M059J (cell line): ENCODE measurements around the gene ESRRA. TPM values are rescaled to one million over a fixed set of nuclear protein-coding genes. Genes with fewer than 3 reads are reported as not detected.
A peak's percentile ranks its signal among the peaks of the same experiment; 100 is the strongest.

Source experiments
- DNase-seq: peaks from one replicate; pipeline ENCODE4 v3.0.0-alpha.2; 2012; ENCODE audit warnings: low read depth
- total RNA-seq: library from RNA; depleted of rRNA; stranded (reverse); fragments of >200 nt; shearing (Covaris generic); gene quantifications from 2 replicates; pipeline ENCODE4 v1.2.3, GENCODE V29; 2014

Gene ESRRA
- total RNA-seq, 1 experiment from 2014 or later = 35.2 TPM

DNA sequence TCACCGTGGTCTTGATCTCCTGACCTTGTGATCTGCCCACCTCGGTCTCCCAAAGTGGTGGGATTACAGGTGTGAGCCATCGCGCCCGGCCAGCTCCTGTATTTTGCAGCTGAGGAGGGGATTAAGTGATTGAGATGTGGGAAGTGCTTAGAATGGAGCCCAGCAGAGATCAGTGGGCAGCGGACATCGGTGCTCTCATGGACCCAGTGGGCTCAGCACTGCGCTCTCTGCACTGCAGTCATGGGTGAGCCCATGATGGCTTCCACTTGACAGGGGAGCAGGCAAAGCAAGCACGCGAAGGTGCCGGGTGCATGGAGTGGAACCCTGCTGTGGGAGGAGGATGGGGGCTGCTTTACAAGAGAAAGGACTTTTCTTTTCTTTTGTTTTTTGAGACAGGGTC, 25.6 kb downstream of the ESRRA start:
- DNase-seq = no peak

DNA sequence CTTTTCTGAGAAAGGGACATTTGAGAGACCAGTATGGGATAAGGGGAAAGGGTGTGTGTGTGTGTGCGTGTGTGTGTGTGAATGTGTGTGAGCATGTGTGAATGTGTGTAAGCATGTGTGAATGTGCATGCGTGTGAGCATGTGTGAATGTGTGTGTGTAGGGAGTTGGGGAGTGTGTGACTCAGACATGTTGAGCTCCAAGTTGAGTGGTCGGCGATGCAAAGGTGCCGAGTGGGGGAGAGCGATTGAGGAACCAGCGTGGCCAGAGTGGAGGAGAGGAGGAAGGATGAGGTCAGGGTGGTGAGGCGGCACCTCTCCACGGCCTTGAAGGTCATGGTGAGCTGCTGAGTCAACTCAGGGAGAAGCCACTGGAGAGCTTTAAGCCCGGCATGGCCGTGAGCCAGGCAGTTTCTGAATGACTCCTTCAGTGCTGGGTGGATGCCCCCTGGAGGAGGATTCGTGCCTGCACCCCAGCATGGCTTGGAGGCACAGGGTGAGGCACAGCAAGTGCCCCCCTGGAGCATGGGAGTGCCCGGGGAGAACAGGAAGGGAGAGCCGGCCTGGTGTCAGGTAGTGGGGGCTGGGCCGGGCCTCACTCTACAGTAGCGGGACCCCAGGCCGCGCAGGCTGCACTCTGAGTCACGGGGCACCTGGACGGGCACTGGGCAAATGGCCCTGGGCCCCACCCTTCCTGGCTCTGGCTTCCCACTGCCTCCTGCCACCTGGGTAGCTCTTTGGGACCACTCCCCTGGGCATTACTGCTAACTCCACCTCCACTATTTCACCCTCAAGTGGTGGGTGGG, 26.4 kb downstream of the ESRRA start:
- peak; percentile 96 for DNase-seq

DNA sequence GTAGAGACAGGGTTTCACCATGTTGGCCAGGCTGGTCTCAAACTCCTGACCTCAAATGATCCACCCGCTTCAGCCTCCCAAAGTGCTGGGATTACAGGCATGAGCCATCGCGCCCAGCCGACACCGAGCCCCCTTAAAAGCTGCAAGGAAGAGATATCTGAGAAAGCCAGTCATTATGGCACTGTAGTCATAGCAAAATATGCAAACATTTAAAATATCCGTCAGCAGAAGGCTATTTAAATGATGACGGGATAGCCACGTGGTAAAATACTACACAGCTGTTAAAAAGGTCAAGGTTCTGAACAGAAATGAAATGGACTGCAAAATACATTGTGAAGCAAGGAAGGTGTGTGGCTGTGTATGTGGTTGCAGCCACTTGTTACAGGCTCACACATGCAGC, 28.2 kb downstream of the ESRRA start:
- no peak for DNase-seq

DNA sequence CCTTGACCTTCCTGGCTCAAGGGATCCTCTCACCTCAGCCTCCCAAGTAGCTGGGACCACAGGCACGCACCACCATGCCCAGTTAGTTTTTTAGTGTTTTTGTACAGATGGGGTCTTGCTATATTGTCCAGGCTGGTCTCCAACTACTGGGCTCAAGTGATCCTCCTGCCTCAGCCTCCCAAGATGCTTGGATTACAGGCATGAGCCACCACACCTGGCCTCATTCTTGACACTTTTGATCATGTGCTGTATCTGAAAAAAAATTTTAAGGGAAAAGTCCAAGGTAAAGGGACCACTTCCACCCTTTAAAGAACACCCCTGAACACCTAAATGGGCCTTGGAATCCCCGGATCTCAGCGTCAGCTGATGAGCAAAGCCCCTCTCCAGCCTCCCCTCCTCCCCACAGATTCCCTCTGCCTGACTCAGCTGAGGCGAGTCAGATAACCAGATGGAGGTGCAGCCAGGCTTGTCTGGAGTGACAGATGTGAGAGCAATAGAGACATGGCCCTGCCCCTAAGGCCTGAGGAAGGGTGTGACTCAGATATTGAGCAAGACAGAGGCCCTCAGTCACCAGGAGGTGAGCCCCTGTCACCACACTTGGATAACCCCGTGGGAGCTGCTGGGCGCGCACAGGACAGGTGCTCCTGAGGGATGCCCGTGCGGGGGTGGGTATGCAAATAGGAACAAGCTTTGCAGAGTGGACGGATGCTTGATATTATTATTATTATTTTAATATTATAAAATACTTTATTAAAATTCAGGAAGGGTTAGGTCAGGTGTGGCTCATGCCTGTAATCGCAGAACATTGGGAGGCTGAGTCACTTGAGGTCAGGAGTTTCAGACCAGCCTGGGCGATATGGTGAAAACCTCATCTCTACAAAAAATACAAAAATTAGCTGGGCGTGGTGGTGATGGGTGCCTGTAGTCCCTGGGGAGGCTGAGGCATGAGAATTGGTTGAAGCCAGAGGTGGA, 29.7 kb downstream of the ESRRA start:
- DNase-seq = peak; percentile 99

DNA sequence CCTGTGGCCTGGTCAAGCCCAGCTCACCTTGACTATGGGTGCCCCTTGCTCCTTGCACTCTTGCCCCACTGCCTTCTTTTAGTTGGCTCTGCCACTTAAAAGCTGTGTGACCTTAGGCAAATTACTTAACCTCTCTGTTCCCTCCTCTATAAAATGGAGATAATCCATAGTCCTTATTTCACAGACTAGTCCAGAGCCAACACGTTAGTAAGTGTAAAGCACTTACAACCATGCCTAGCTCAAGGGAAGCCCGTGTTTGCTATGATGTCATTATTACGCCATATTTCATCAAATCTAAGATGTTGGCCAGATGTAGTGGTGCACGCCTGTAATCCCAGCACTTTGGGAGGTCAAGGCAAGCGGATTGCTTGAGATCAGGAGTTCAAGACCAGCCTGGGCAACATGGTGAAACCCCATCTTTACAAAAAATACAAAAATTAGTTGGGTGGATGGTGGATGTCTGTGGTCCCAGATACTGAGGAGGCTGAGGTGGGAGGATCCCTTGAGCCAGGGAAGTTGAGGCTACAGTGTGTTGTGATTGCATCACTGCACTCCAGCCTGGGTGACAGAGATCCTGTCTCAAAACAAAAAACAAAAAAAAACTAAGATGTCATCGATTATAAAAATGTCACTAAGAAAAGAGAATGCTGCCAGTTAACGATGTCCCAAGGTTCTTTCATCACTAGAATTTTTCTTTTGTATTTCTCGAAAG, 32.4 kb downstream of the ESRRA start:
- DNase-seq = no peak

DNA sequence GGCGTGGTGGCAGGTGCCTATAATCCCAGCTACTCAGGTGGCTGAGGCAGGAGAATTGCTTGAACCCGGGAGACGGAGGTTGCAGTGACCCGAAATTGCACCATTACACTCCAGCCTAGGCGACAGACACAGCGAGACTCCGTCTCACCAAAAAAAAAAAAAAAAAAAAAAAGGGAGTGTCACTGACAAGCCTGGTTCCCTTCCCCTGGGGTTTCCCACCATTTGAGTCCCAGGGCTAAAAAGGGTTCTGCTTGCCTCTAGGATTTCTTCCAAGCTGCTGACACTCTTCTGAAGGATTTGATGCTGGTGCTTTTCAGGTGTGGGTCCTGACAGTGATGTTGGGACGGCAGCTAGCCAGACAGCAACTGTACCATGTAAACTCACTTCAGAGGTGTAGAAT, 33.4 kb downstream of the ESRRA start:
- no peak for DNase-seq

DNA sequence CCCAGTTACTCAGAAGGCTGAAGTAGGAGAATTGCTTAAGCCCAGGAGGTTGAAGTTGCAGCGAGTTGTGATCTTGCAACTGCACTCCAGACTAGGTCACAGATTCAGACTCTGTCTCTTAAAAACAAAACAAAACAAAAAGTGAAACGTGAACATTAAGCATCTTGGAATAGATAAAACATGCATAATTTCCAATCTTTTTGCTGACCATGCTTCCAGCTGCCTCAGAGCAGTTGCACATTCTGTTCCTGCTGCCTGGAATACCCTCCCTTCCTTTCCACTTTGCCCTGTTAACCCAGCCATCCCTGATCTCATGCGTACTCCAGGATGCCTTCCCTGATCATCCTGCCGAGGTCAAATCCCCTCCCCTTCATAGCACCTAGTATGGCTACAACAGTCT, 34.0 kb downstream of the ESRRA start:
- DNase-seq = no peak

DNA sequence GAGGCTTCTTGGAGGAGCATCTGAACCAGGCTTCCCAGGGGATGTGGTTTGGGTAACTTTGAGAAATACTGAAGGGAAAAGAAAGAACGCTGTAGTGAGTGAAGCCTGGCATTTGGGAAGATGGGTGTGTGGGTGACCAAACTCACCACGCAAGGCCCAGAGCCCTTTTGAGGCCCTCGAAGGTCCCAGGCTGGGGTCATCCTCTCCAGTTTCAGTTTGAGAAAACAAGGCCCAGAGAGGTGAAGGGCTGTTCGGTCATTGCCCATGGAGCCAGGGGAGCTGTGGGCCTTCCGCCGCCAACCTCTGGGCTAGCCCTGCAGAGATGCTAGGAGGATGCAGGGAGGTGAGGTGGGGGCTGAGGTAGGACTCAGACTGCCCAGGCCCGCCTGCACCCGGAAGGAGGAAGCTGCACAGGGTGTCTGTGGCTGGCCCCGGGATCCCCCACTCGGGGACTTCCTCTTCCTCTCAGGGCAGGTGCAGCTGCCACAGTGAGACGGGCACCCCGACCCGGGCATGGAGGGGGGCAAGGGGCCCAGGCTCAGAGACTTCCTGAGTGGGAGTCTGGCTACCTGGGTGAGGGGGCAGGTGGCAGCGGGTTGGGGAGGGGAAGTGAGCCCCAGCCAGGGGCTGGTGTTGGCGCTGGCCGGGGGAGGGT, 34.6 kb downstream of the ESRRA start, which contains the start of gene CCDC88B:
Gene CCDC88B (plus strand): TSS at position 451 of the 655 bp plus-strand sequence. CDS start 63 bp downstream, at position 514.
- no peak for DNase-seq

DNA sequence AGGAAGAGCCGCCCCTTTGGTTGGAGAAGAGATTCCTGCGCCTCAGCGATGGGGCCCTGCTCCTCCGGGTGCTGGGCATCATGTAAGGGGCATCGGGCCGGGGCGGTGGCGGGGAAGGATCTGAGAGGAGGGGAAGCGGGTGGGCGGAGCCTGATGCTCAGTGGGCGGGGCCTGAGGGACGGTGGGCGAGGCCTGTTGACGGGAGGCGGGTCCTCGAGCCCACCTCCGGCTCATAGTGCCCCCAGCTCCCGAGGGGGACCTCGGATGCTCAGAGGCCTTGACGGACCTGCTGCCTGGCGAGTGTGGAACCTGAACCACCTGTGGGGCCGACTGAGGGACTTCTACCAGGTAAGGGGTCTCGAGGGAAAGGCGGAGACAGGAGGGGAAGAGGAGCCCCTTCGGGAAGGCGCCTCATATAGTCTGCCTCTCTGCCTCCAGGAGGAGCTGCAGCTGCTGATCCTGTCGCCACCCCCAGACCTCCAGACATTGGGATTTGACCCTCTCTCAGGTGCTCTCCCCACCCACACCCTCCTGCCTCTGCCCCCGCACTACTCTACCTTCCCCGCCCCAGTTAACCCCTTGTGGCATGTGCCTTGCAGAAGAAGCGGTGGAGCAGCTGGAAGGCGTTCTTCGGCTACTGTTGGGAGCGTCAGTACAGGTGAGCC, 35.5 kb downstream of the ESRRA start:
- DNase-seq = no peak

DNA sequence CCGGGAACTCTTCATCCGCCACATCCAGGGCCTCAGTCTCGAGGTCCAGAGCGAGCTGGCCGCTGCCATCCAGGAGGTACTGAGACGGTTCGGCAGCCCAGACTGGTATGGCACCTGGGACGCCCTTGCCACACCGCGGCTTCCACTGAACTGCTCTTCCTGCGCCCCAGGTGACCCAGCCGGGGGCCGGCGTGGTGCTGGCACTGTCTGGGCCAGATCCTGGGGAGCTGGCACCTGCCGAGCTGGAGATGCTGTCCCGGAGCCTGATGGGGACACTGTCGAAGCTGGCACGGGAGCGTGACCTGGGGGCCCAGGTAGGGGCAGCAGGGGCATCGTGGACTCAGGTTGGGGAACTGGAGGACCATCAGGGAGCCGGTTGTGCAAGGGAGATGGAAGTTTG, 36.1 kb downstream of the ESRRA start:
- no peak for DNase-seq

DNA sequence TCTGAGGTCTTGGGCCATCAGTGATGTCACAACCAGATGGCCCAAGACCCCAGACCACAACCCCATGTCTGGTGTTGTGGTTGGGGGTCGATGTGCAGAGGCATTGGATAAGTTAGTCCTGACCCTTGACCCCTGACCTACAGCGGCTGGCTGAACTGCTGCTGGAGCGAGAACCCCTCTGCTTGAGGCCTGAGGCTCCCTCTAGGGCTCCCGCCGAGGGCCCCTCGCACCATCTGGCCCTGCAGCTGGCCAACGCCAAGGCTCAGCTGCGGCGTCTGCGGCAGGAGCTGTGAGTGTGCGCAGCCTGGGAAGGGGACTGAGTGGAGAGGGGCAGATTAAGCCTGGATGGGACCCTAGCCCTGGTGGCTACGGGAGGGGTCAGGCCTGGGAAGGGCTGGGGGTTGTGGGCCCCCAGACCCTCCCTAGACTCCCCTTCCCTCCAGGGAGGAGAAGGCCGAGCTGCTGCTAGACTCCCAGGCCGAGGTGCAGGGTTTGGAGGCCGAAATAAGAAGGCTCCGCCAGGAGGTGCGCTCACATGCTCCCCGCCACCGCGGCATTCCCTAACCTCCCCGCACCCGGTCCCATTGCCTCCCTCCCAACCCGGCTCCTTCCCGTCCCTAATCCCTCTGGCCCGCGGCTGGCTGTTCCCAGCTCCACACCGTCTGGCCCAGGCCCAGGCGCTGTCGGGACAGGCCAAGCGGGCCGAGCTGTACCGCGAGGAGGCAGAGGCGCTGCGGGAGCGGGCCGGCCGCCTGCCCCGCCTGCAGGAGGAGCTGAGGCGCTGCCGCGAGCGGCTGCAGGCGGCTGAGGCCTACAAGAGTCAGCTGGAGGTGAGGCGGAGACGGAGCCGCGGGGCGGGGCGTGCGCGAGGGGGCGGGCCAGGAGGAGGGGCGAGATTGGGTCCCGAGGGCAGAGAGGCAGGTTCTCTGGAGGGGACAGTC, 36.8 kb downstream of the ESRRA start:
- DNase-seq = peak; percentile 83

DNA sequence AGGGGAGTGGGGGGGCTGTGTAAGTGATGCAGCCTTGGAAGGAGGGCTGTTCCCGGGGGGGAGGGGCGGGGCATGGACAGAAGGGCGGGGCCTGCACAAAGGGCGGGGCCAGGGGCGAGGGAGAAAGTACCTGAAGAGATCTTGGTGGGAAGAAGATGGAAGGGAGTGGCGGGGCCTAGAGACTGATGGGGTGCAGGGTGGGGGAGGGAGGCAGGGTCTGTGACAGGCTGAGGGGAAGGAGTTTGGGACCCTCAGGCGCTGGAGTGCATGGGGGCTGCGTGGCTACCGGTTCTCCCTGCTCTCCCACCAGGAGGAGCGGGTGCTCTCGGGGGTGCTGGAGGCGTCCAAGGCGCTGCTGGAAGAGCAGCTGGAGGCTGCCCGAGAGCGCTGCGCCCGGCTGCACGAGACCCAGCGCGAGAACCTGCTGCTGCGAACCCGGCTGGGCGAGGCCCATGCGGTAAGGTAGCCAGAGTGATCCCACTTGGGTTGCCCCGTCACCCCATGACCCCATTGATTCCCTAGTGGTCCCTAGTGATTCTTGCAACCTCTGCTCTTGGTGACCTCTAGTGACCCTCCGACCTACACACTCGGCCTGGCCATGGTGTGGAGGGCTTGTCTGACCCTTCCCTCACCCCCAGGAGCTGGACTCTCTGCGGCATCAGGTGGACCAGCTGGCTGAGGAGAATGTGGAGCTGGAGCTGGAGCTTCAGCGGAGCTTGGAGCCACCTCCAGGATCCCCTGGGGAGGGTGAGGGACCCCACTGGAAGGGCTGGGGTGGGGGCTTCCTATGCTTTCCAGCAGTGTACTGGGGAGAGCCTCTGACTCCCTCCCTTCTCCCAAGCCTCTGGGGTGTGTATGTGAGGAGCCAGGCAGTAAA, 37.8 kb downstream of the ESRRA start:
- no peak for DNase-seq

DNA sequence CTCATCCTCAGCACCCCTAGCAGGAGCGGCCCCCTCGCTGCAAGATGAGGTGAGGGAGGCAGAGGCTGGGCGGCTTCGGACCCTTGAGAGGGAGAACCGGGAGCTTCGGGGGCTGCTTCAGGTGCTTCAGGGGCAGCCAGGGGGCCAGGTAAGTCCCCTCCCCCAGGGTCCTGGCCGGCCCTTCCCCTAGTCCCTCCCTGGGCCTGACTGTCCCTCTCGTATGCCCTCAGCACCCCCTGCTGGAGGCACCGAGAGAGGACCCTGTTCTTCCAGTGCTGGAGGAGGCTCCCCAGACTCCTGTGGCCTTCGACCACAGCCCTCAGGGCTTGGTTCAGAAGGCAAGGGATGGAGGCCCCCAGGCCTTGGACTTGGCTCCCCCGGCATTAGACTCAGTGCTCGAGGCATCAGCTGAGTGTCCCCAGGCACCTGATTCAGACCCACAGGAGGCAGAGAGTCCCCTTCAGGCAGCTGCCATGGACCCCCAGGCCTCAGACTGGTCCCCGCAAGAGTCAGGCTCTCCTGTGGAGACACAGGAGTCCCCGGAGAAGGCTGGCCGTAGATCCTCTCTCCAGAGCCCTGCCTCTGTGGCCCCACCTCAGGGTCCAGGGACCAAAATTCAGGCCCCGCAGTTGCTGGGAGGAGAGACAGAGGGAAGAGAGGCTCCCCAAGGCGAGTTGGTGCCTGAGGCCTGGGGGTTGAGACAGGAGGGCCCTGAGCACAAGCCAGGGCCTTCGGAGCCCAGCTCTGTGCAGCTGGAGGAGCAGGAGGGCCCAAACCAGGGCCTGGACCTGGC, 38.6 kb downstream of the ESRRA start:
- no peak for DNase-seq

DNA sequence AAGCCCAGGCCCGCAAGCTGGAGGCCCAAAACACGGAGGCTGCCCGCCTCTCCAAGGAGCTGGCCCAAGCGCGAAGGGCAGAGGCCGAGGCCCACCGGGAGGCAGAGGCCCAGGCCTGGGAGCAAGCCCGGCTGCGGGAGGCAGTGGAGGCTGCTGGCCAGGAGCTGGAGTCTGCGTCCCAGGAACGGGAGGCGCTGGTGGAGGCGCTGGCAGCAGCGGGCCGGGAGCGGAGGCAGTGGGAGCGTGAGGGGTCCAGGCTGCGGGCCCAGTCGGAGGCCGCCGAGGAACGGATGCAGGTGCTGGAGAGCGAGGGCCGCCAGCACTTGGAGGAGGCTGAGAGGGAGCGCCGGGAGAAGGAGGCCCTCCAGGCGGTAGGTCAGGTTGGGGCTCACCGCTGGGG, 39.5 kb downstream of the ESRRA start:
- no peak for DNase-seq

DNA sequence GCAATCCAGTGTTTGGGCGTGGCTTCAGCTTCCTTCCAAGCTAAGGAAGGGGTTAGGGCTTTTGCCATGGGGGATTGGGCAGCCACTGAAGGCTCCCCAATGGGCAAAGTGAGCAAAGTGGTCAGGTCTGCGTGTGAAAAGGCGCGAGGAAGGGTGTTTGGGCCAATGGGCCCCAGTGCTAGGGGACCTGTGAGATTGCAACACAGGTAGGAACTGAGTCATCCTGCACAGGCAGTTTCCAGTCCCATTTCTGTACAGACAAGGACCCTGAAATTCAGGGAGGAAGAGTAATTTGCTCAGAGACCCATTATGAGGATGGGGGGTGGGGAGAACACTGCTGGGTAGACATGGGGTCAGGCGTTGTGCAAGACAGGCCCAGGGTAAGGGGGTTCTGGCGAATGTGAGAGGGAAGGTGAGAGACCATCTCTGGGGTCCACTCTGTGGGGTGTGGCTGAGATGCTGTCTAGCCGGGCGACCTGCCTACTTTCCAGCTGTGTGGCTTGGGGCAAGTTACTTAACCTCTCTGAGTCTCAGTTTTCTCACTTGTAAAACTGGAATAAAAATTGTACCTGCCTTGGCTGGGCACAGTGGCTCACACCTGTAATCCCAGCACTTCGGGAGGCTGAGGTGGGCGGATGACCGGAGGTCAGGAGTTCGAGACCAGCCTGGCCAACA, 42.0 kb downstream of the ESRRA start:
- DNase-seq = peak; percentile 16

DNA sequence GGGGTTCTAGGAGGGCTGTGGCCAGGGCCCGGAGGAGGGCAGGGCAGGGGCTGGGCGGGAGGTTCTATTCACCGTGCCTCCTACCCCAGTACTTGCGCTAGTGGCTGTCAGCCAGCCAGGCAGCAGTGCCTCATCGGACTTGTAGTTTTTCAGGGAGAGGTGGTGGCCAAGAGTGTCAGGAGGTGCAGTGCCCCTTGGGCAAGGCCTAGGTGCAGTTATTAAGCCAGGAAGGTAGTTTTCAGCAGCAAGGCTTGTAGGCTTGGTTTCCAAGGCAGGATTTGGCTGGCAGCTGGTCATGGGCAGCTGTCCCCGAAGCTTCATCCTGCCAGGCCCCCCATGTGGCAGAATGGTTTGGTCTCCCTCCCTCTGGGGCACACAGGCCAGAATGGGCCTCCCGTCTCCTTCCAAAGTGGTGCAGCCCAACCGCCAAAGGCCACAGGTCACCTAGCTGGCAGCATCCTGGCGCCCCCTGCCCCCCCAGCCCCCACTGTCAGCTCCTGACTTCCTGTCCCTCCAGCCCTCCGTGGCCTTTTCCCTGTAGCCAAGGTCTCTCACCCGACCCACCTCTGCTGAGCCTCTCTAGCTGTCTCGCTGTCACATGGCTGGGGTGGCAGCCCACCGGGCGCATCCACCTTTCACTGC, 43.2 kb downstream of the ESRRA start:
- peak; percentile 30 for DNase-seq

DNA sequence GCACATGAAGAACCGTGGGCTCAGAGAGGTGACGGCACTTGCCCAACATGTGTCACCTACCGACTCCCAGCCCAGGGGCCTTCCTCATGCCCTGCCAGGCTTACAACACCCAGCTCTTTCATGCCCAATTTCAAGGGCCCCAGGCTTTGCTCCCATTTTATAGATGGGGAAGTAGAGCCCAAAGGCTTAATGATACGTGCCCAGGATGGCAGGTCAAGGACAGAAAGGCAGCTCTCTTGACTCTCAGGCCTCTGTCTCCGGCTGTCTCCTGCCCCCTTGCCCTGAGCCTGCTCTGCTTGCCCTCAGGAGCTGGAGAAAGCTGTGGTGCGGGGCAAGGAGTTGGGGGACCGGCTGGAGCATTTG, 43.7 kb downstream of the ESRRA start:
- no peak for DNase-seq
